ENCODE results near the gene MMP15. TPM values are rescaled to one million over a fixed set of nuclear protein-coding genes. Genes with fewer than 3 reads are reported as not detected.

Gene MMP15
- polyA plus RNA-seq, 1 donor (not counting 4 experiments of a cell fraction or from before 2014, with no cell fraction given): 3.7 TPM

DNA sequence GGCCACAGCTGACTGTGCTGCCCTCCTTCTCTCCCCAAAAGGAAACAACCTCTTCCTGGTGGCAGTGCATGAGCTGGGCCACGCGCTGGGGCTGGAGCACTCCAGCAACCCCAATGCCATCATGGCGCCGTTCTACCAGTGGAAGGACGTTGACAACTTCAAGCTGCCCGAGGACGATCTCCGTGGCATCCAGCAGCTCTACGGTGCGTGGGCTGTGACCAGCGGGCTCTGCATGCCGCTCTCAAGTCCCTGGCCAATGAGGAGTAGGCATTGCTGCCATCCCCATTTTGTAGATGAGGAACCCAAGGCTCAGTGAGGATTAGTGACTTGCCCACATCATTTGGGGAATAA lies 14.9 kb downstream of the MMP15 start:
- FAIRE-seq (no peak), DNase-seq (ENCODE audit: low read depth, low spot score) (no peak)
- no peaks in the 10 kb centered on the region for H3K9me3 ChIP-seq (ENCODE audit: control insufficient read depth, low read depth, low read length)
- H3K36me3 ChIP-seq (ENCODE audit: control insufficient read depth in 2 of 2, extremely low read depth in 1 of 2, insufficient read depth in 2 of 2, low read length in 2 of 2): peaks cover 0 to 7% of the 10 kb centered on the region in 2 experiments
- dilution Hi-C loops (cut with MboI; ENCODE audit: extremely low pct_ligation_motif_present, low sequenced_read_pairs): no loop called here
- TF ChIP-seq EZH2 (IDR thresholded peaks at IDR 0.05; ENCODE audit: low read length): no peak
- TF ChIP-seq, protein P1, sequence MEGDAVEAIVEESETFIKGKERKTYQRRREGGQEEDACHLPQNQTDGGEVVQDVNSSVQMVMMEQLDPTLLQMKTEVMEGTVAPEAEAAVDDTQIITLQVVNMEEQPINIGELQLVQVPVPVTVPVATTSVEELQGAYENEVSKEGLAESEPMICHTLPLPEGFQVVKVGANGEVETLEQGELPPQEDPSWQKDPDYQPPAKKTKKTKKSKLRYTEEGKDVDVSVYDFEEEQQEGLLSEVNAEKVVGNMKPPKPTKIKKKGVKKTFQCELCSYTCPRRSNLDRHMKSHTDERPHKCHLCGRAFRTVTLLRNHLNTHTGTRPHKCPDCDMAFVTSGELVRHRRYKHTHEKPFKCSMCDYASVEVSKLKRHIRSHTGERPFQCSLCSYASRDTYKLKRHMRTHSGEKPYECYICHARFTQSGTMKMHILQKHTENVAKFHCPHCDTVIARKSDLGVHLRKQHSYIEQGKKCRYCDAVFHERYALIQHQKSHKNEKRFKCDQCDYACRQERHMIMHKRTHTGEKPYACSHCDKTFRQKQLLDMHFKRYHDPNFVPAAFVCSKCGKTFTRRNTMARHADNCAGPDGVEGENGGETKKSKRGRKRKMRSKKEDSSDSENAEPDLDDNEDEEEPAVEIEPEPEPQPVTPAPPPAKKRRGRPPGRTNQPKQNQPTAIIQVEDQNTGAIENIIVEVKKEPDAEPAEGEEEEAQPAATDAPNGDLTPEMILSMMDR (optimal IDR thresholded peaks at IDR 0.05 in 1 of 3, IDR thresholded peaks at IDR 0.05 in 1 of 3, conservative IDR thresholded peaks at IDR 0.05 in 1 of 3; ENCODE audit: extremely low read depth in 1 of 3, insufficient read depth in 2 of 3, low read length in 3 of 3): no peak
- no peak overlapping the region for H2AFZ ChIP-seq (ENCODE audit: control insufficient read depth, low read length)
- H3K9ac ChIP-seq (ENCODE audit: control insufficient read depth, extremely low read depth, insufficient read depth, low read length): no peak overlapping the region
- no peaks in the 10 kb centered on the region for H3K79me2 ChIP-seq (ENCODE audit: control insufficient read depth, insufficient read depth, low read length)
- H4K20me1 ChIP-seq (ENCODE audit: control insufficient read depth, extremely low read depth, insufficient read depth, low read length): no peaks in the 10 kb centered on the region
- no peaks in the 10 kb centered on the region for H3K9me1 ChIP-seq (ENCODE audit: control insufficient read depth, extremely low read depth, insufficient read depth, low read length)
- no peak overlapping the region for H3K4me3 ChIP-seq (ENCODE audit: control insufficient read depth in 2 of 3, extremely low read depth in 1 of 3, insufficient read depth in 2 of 3, low read depth in 1 of 3, low read length in 3 of 3)
- H3K4me2 ChIP-seq (ENCODE audit: control insufficient read depth, extremely low read depth, insufficient read depth, low read depth, low read length): no peak overlapping the region
- H3K27me3 ChIP-seq (ENCODE audit: control insufficient read depth, extremely low read depth, insufficient read depth, low read length): no peaks in the 10 kb centered on the region
- no peak overlapping the region for H3K27ac ChIP-seq (ENCODE audit: control insufficient read depth, insufficient read depth, low read length)
- no peaks in the 10 kb centered on the region for H3K4me1 ChIP-seq (ENCODE audit: control insufficient read depth, extremely low read depth, insufficient read depth, low read length)

GRCh38 chr16:58040945-58041627 lies 15.5 kb downstream of the MMP15 start:
- no peak for TF ChIP-seq EZH2 (IDR thresholded peaks at IDR 0.05; ENCODE audit: low read length)
- TF ChIP-seq, protein P1 (optimal IDR thresholded peaks at IDR 0.05 in 1 of 3, IDR thresholded peaks at IDR 0.05 in 1 of 3, conservative IDR thresholded peaks at IDR 0.05 in 1 of 3; ENCODE audit: extremely low read depth in 1 of 3, insufficient read depth in 2 of 3, low read length in 3 of 3): no peak
- DNase-seq (ENCODE audit: low read depth, low spot score) (no peak), FAIRE-seq (no peak)
- Histone ChIP-seq H3K4me3 (ENCODE audit: control insufficient read depth in 2 of 3, extremely low read depth in 1 of 3, insufficient read depth in 2 of 3, low read depth in 1 of 3, low read length in 3 of 3) (no peak overlapping the region), H3K4me2 (ENCODE audit: control insufficient read depth, extremely low read depth, insufficient read depth, low read depth, low read length) (no peak overlapping the region), H4K20me1 (ENCODE audit: control insufficient read depth, extremely low read depth, insufficient read depth, low read length) (no peaks in the 10 kb centered on the region), H3K9ac (ENCODE audit: control insufficient read depth, extremely low read depth, insufficient read depth, low read length) (no peak overlapping the region), H3K4me1 (ENCODE audit: control insufficient read depth, extremely low read depth, insufficient read depth, low read length) (no peaks in the 10 kb centered on the region), H3K27ac (ENCODE audit: control insufficient read depth, insufficient read depth, low read length) (no peak overlapping the region), H3K27me3 (ENCODE audit: control insufficient read depth, extremely low read depth, insufficient read depth, low read length) (no peaks in the 10 kb centered on the region), H3K36me3 (ENCODE audit: control insufficient read depth in 2 of 2, extremely low read depth in 1 of 2, insufficient read depth in 2 of 2, low read length in 2 of 2) (peaks cover 0 to 7% of the 10 kb centered on the region in 2 experiments), H3K9me1 (ENCODE audit: control insufficient read depth, extremely low read depth, insufficient read depth, low read length) (no peaks in the 10 kb centered on the region), H3K9me3 (ENCODE audit: control insufficient read depth, low read depth, low read length) (no peaks in the 10 kb centered on the region), H2AFZ (ENCODE audit: control insufficient read depth, low read length) (no peak overlapping the region), H3K79me2 (ENCODE audit: control insufficient read depth, insufficient read depth, low read length) (no peaks in the 10 kb centered on the region)
- dilution Hi-C loops (cut with MboI; ENCODE audit: extremely low pct_ligation_motif_present, low sequenced_read_pairs): no loop called here

Measured in keratinocyte (primary cell).